Measurements from ENCODE around the gene PATJ.

The PATJ gene

GRCh38 chr1:62210960-62211359, 468.7 kb downstream of the PATJ start:
- no peaks in the 10 kb centered on the region for H4K20me1 ChIP-seq (ENCODE audit: insufficient read depth, low read length, poor library complexity, severe bottlenecking)
- no peak overlapping the region for H3K4me2 ChIP-seq (ENCODE audit: low read depth, low read length, poor library complexity, severe bottlenecking)
- H3K27me3 ChIP-seq (ENCODE audit: insufficient read depth, low read length, poor library complexity, severe bottlenecking): no peaks in the 10 kb centered on the region
- no peaks in the 10 kb centered on the region for H3K79me2 ChIP-seq (ENCODE audit: insufficient read depth, low read length)
- H3K4me1 ChIP-seq (ENCODE audit: insufficient read depth, low read length, poor library complexity, severe bottlenecking): peaks cover 7% of the 10 kb centered on the region
- H3K9me2 ChIP-seq (replicated peaks; ENCODE audit: low read depth, low read length): no peaks in the 10 kb centered on the region
- TF ChIP-seq EZH2phosphoT487 (IDR thresholded peaks at IDR 0.05; ENCODE audit: borderline replicate concordance): no peak
- TF ChIP-seq CTCF (conservative IDR thresholded peaks at IDR 0.05; ENCODE audit: low read length): no peak
- no peaks in the 10 kb centered on the region for H3F3A ChIP-seq (ENCODE audit: low read depth)
- H3K9ac ChIP-seq (ENCODE audit: low read depth, low read length, poor library complexity, severe bottlenecking): no peak overlapping the region
- H3K9me3 ChIP-seq (ENCODE audit: insufficient read depth, low read depth, low read length): peaks cover 8% of the 10 kb centered on the region; the same call in 1 of the 2 replicates
- no peak overlapping the region for H2AFZ ChIP-seq (ENCODE audit: low read length)
- no peaks in the 10 kb centered on the region for H3K36me3 ChIP-seq (ENCODE audit: insufficient read depth, low read length)
- H3K4me3 ChIP-seq (ENCODE audit: low read length, poor library complexity, severe bottlenecking): no peak overlapping the region

- Histone ChIP-seq H3K4me3 (ENCODE audit: low read length, poor library complexity, severe bottlenecking) (no peak overlapping the region), H3K4me1 (ENCODE audit: insufficient read depth, low read length, poor library complexity, severe bottlenecking) (peaks cover 7% of the 10 kb centered on the region), H4K20me1 (ENCODE audit: insufficient read depth, low read length, poor library complexity, severe bottlenecking) (no peaks in the 10 kb centered on the region), H3K9me2 (replicated peaks; ENCODE audit: low read depth, low read length) (no peaks in the 10 kb centered on the region), H3K4me2 (ENCODE audit: low read depth, low read length, poor library complexity, severe bottlenecking) (no peak overlapping the region), H3K27me3 (ENCODE audit: insufficient read depth, low read length, poor library complexity, severe bottlenecking) (no peaks in the 10 kb centered on the region), H3K79me2 (ENCODE audit: insufficient read depth, low read length) (no peaks in the 10 kb centered on the region), H3K36me3 (ENCODE audit: insufficient read depth, low read length) (no peaks in the 10 kb centered on the region), H3K9me3 (ENCODE audit: insufficient read depth, low read depth, low read length) (peaks cover 8% of the 10 kb centered on the region; the same call in 1 of the 2 replicates), H3F3A (ENCODE audit: low read depth) (no peaks in the 10 kb centered on the region), H3K9ac (ENCODE audit: low read depth, low read length, poor library complexity, severe bottlenecking) (no peak overlapping the region), H2AFZ (ENCODE audit: low read length) (no peak overlapping the region)
- TF ChIP-seq CTCF (conservative IDR thresholded peaks at IDR 0.05; ENCODE audit: low read length) (no peak), EZH2phosphoT487 (IDR thresholded peaks at IDR 0.05; ENCODE audit: borderline replicate concordance) (no peak)
Observed at GRCh38 chr1:62212411-62212810, 470.1 kb downstream of the PATJ start.

- Histone ChIP-seq H4K20me1 (ENCODE audit: insufficient read depth, low read length, poor library complexity, severe bottlenecking) (no peaks in the 10 kb centered on the region), H3K4me1 (ENCODE audit: insufficient read depth, low read length, poor library complexity, severe bottlenecking) (peaks cover 7% of the 10 kb centered on the region), H2AFZ (ENCODE audit: low read length) (no peak overlapping the region), H3K9me3 (ENCODE audit: insufficient read depth, low read depth, low read length) (peaks cover 8% of the 10 kb centered on the region; the same call in 1 of the 2 replicates), H3K4me3 (ENCODE audit: low read length, poor library complexity, severe bottlenecking) (no peak overlapping the region), H3K36me3 (ENCODE audit: insufficient read depth, low read length) (no peaks in the 10 kb centered on the region), H3K27me3 (ENCODE audit: insufficient read depth, low read length, poor library complexity, severe bottlenecking) (no peaks in the 10 kb centered on the region), H3K4me2 (ENCODE audit: low read depth, low read length, poor library complexity, severe bottlenecking) (no peak overlapping the region), H3K9me2 (replicated peaks; ENCODE audit: low read depth, low read length) (no peaks in the 10 kb centered on the region), H3K79me2 (ENCODE audit: insufficient read depth, low read length) (no peaks in the 10 kb centered on the region), H3K9ac (ENCODE audit: low read depth, low read length, poor library complexity, severe bottlenecking) (no peak overlapping the region), H3F3A (ENCODE audit: low read depth) (no peaks in the 10 kb centered on the region)
- TF ChIP-seq EZH2phosphoT487 (IDR thresholded peaks at IDR 0.05; ENCODE audit: borderline replicate concordance) (no peak), CTCF (conservative IDR thresholded peaks at IDR 0.05; ENCODE audit: low read length) (no peak)
Observed at GRCh38 chr1:62213075-62213914, 471.0 kb downstream of the PATJ start.

All from Loucy (cell line).